ENCODE measurements around the gene TAAR6.
A peak's percentile ranks its signal among the peaks of the same experiment; 100 is the strongest.
"Not testable (repeated sequence)": the region's sequence is repeated elsewhere in the genome, so short reads cannot be mapped to it uniquely, and the experiment has no call there.

Gene TAAR6

GRCh38 chr6:132570221-132570777, at the start of gene TAAR6:
Gene TAAR6, plus strand, starts transcription at chr6:132570322. Its CDS starts 0 bp downstream, at chr6:132570322.
- DNase-seq = no peak

DNA sequence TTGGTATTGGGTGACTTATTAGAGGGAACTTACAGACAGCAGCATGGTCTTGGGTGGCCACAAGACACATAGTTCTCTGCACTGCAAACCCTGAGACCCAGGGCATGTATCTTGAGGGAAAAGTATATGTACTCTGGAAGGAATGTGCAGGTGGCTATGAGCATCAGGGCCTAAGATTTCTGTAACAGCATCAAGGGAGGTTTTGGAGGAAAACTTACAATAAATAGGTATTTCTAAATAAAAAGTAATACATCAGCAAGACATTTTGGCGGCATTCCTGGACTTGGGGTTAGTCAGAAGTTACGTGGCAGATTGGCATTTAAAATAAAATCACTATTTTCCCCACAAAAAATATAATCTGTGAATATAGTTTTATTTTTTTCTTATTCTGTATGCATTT, 49.2 kb upstream of the TAAR6 start:
- no peak for DNase-seq

GRCh38 chr6:132524646-132525045, 45.5 kb upstream of the TAAR6 start:
- DNase-seq = no peak

GRCh38 chr6:132525866-132526265, 44.3 kb upstream of the TAAR6 start:
- no peak for DNase-seq

GRCh38 chr6:132526461-132526860, 43.7 kb upstream of the TAAR6 start:
- no peak for DNase-seq

- no peak for DNase-seq
Measured at GRCh38 chr6:132527791-132528190, 42.3 kb upstream of the TAAR6 start.

DNA sequence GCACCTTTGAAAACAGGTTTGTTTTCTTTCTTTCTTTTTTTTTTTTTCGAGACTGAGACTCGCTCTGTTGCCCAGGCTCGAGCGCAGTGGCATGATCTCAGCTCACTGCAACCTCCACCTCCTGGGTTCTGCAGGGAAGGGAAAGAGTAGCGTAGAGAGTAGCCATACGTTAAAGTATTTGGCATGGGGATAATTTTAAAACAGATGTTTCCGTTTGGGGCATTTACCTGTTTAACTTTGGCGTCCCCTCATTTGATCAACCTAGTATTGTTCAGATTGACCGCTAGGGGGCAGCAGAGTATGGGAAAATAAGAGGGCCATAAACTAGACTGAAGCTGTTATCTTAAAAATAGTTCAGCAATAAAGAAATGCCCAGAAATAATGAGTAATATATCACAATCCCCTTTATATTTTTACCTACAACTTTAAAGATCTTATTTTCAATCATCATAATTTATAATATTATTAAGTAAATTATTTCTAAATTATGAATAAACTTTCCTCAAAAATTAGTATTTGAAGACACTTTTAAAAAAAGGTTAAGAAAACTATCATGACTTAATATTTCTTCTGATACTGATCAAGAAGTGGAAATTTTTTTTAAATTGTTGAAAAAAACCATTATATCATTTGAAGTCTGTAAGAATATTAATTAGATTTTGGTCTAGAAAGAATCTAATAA, 39.7 kb upstream of the TAAR6 start:
- DNase-seq = peak; percentile 82

DNA sequence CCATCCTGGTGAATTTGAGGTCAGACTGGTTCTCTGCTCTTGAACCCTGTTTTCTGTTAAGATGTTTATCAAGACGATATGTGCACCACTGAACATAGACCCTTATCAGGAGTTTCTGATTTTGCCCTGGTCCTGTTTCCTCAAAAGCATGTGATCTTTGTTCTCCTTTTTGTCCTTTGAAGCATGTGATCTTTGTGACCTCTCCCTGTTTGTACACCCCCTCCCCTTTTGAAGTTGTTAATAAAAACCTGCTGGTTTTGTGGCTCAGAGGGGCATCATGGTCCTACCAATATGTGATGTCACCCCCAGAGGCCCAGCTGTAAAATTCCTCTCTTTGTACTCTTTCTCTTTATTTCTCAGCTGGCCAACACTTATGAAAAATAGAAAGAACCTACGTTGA, 35.6 kb upstream of the TAAR6 start:
- not testable (repeated sequence) for DNase-seq

GRCh38 chr6:132537145-132537544, 33.0 kb upstream of the TAAR6 start:
- no peak for DNase-seq

DNA sequence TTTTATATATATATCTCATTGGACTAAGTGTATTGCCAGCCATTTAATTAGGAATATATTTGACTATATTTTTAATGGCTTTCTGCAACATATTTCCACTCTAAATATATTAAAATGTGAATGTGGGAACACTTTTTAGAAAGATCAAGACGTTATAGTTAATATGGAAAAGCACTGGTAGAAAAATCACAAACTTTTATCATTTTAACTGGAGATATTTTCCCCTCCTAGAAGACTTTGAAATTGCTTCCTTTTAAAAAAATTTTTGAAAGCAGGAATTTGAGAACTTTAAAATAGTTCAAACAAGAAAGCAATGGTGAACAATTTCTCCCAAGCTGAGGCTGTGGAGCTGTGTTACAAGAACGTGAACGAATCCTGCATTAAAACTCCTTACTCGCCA, 32.1 kb upstream of the TAAR6 start, which contains the start of gene TAAR9:
TSS of gene TAAR9 (plus strand) at position 301 of the 400 bp plus-strand sequence. CDS start at position 314, 13 bp downstream.
- DNase-seq = no peak

- no peak for DNase-seq
Measured at GRCh38 chr6:132544826-132545225, 25.3 kb upstream of the TAAR6 start.

- no peak for DNase-seq
Measured at GRCh38 chr6:132548746-132549463, 21.2 kb upstream of the TAAR6 start.

DNA sequence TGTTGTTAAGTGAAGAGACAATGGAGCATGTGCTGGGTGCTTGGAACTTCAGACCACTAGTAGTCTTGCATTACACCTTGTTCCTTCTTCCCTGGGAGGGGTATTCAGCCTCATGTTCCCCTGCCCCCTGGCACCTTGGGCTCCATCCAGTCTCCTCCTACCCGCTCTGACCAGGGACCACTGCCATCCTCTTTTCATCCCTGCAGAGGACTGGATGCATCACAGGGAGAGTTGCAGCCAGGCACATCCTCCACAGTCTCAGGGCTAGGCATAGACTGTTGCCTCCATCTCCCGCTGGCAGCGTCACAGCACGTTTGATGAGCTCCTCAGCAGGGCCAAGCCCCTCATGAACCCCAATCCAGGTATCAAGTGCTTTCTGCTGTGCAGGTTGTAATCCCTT, 18.9 kb upstream of the TAAR6 start:
- no peak for DNase-seq

GRCh38 chr6:132552372-132552771, 17.8 kb upstream of the TAAR6 start, which contains the start of gene TAAR8:
Gene TAAR8, plus strand, starts transcription at chr6:132552672. Its CDS starts 21 bp downstream, at chr6:132552693.
- DNase-seq = no peak

DNA sequence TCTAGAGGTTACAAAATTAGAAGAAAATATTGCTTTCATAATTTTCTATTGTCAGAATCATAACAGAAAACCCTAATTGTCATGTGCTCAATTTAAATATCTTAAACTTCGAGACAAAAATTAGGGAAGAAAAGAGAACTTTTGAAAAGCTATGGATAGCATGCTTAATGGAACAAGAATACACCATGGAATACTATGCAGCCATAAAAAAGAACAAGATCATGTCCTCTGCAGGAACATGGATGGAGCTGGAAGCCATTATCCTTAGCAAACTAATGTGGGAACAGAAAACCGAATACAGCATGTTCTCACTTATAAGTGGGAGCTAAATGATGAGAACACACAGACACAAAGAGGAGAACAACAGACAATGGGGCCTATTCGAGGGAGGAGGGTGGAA, 10.0 kb upstream of the TAAR6 start:
- DNase-seq = not testable (repeated sequence)

DNA sequence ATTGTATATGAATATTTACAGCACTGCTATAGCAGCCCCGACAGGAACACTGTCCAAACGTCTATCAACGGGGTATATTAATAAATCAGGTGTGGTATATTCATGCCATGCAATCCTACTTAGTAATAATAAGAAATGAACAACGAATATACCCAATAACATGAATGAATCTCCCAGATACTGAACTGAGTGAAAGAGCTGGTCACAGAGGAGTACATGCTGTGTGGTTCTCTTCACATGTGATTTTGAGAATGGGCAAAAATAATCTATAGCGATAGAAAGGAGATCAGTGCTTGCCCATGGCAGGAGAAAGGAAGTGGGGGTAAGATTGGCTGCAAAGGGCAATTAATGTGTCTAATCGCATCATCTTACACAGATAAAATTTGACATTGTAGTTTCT, 3.7 kb upstream of the TAAR6 start:
- DNase-seq = no peak

GRCh38 chr6:132567566-132567965, 2.6 kb upstream of the TAAR6 start:
- no peak for DNase-seq

- DNase-seq = no peak
Measured at GRCh38 chr6:132568611-132569010, 1.5 kb upstream of the TAAR6 start.

DNA sequence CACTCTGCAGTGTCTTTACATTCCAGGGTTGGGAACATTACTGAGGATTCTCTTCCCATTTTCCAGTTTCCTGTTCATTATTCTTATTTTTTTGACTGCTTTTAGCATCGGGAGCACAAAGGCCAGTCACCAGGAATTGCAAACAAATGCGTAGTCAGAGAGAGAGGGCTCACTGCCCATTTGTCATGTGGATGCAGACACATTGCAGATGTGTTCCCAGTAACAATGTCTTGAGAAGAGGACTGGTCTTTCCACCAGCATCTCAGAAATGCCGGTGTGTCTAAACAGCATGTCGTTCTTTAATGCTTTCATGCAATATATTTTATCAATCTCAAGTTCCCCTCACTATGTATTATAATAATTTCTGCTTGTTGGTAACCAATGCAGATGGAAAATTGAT, 952 bp upstream of the TAAR6 start:
- DNase-seq = no peak

DNA sequence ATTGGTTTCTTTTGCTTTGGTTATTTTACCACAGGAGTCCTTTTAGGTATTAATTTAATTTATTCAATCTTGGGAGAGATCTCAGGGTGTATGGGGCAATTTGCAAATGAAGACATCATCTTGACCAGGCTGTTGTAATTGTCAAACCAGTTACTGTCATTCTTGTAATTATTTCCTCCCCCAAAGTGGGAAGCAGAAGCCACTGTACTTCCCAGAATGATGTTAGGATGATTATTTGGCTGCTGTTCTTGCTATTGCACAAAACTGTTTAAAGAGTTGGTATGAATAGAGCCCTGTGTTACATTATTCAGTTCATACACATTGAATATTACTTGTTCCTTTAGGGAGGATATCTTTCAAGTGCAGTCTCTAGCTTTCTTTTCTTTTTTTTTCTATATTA, 1.7 kb downstream of the TAAR6 start:
- DNase-seq = no peak

DNA sequence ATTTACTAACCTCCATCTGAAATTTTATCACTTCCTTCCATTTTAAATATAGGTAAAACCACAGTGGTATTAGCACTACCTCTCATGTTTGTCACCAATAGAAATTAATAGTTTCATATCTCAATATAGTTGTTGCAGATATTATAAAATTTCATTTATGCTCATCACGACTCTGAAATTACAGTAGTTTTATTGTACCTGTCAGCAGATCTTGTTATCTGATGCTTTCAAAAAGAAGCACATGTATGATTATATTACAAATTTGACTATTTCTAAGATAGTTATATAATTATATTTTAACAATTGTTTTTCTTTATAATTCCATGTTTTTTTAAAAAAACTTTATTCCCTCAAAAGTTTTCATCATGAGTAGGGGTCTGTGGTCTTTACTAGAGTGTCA, 14.6 kb downstream of the TAAR6 start:
- no peak for DNase-seq

- DNase-seq = no peak
Measured at GRCh38 chr6:132587424-132587823, 17.3 kb downstream of the TAAR6 start.

DNA sequence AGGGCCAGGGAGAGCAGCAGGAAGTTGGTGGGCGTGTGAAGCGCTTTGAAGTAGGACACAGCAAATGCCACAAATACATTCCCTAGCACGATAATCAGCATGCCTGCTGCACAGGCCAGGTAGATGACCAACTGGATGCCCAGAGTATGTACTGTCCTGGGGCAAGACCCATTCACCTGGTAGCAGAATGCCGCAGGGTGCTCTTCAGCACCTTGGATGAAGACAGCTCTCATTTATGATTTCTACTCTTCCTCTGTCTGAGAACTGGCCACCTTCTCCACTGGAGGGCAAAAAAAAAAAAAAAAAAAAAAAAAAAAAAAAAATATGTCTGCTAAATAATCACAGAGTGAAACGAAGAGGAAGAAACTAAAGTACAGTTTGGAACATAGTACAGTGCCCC, 19.3 kb downstream of the TAAR6 start, which contains the start of gene TAAR5:
TSS of gene TAAR5 (minus strand) at position 288 of the 400 bp plus-strand sequence. CDS start at position 233, 55 bp downstream.
- DNase-seq = no peak

GRCh38 chr6:132590362-132590761, 20.2 kb downstream of the TAAR6 start:
- DNase-seq = no peak
